WTC11 (cell line): ENCODE measurements around the gene ANAPC1.
"Not testable (repeated sequence)": the region's sequence is repeated elsewhere in the genome, so short reads cannot be mapped to it uniquely, and the experiment has no call there.

ENCODE experiments used
- TCF7 ChIP-seq: sonication (generic); formaldehyde crosslinking; IDR thresholded peaks from 2 replicates; pipeline ENCODE4 v1.8.0; 2022; ENCODE audit warnings: mild to moderate bottlenecking, low read depth, missing genetic modification reagents, moderate library complexity
- TF ChIP-seq, protein P1 (sequence below): sonication (generic); formaldehyde crosslinking; IDR thresholded peaks from 2 replicates; pipeline ENCODE4 v1.8.1; 2022; ENCODE audit warnings: low read depth, missing genetic modification reagents, borderline replicate concordance
- TF ChIP-seq, protein P2 (sequence below): fragments of 200-600 bp; IDR thresholded peaks from 2 replicates; pipeline ENCODE4 v1.8.0; 2022; ENCODE audit warnings: antibody characterized with exemption

- TF ChIP-seq, protein P1, sequence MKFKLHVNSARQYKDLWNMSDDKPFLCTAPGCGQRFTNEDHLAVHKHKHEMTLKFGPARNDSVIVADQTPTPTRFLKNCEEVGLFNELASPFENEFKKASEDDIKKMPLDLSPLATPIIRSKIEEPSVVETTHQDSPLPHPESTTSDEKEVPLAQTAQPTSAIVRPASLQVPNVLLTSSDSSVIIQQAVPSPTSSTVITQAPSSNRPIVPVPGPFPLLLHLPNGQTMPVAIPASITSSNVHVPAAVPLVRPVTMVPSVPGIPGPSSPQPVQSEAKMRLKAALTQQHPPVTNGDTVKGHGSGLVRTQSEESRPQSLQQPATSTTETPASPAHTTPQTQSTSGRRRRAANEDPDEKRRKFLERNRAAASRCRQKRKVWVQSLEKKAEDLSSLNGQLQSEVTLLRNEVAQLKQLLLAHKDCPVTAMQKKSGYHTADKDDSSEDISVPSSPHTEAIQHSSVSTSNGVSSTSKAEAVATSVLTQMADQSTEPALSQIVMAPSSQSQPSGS (CRISPR knock-in tag), result not testable (repeated sequence)
- TF ChIP-seq, protein P2, sequence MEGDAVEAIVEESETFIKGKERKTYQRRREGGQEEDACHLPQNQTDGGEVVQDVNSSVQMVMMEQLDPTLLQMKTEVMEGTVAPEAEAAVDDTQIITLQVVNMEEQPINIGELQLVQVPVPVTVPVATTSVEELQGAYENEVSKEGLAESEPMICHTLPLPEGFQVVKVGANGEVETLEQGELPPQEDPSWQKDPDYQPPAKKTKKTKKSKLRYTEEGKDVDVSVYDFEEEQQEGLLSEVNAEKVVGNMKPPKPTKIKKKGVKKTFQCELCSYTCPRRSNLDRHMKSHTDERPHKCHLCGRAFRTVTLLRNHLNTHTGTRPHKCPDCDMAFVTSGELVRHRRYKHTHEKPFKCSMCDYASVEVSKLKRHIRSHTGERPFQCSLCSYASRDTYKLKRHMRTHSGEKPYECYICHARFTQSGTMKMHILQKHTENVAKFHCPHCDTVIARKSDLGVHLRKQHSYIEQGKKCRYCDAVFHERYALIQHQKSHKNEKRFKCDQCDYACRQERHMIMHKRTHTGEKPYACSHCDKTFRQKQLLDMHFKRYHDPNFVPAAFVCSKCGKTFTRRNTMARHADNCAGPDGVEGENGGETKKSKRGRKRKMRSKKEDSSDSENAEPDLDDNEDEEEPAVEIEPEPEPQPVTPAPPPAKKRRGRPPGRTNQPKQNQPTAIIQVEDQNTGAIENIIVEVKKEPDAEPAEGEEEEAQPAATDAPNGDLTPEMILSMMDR, result not testable (repeated sequence)
- not testable (repeated sequence) for TF ChIP-seq TCF7 (CRISPR knock-in tag)
Observed at GRCh38 chr2:111752533-111752932, 131.5 kb downstream of the ANAPC1 start.
